Esophagus muscularis mucosa (tissue), 4 donors: Measurements from ENCODE around the gene FBXO10. TPM values are rescaled to one million over a fixed set of nuclear protein-coding genes. Genes with fewer than 3 reads are reported as not detected.

ENCODE experiments used
- DNase-seq: peaks from one replicate; pipeline ENCODE4 v3.0.0-alpha.2; 2017; ENCODE audit errors: extremely low spot score
- H3K27ac ChIP-seq, 4 donors: fragments of 200-600 bp; sonication (generic); replicated peaks in 1 of 4; 1 replicate in 3 of 4; 2 replicates in 1 of 4; pipeline ENCODE4 v1.5.1; 2016 to 2019; ENCODE audit warnings: mild to moderate bottlenecking in 1 of 4
- H3K27me3 ChIP-seq, 4 donors: fragments of 200-600 bp; sonication (generic); one replicate each; pipeline versions ENCODE4 v1.5.1 to v1.6.0; 2016 to 2019
- H3K36me3 ChIP-seq, 4 donors: fragments of 200-600 bp; sonication (generic); one replicate each; pipeline ENCODE4 v1.5.1; 2016 to 2019
- H3K4me1 ChIP-seq, 4 donors: fragments of 200-600 bp; sonication (generic); one replicate each; pipeline ENCODE4 v1.5.1; 2016 to 2019
- H3K4me3 ChIP-seq, 4 donors: fragments of 200-600 bp; sonication (generic); 1 replicate in 2 of 4; 2 replicates in 2 of 4; pipeline ENCODE4 v1.5.1; 2016 to 2019; ENCODE audit warnings: mild to moderate bottlenecking in 4 of 4, moderate library complexity in 1 of 4
- H3K9me3 ChIP-seq, 4 donors: fragments of 200-600 bp; sonication (generic); 1 replicate in 3 of 4; 2 replicates in 1 of 4; pipeline ENCODE4 v1.5.1; 2016 to 2019
- CTCF ChIP-seq, 3 experiments: fragments of 200-600 bp in 2 of 3; fragments of 450-650 bp in 1 of 3; sonication (generic) in 2 of 3; IDR thresholded peaks; one replicate each; pipeline ENCODE4 v1.5.1; 2017 to 2019; ENCODE audit warnings: antibody characterized with exemption in 3 of 3, mild to moderate bottlenecking in 2 of 3, moderate library complexity in 1 of 3
- EP300 ChIP-seq: sonication (generic); formaldehyde crosslinking; IDR thresholded peaks from one replicate; pipeline ENCODE4 v1.6.1; 2017; ENCODE audit warnings: antibody characterized with exemption
- POLR2A ChIP-seq: fragments of 450-650 bp; IDR thresholded peaks from one replicate; pipeline ENCODE4 v1.6.1; 2017; ENCODE audit warnings: antibody characterized with exemption, moderate library complexity, mild to moderate bottlenecking, low read depth
- POLR2AphosphoS5 ChIP-seq, 2 donors: sonication (generic); formaldehyde crosslinking; IDR thresholded peaks; one replicate each; pipeline ENCODE4 v1.6.1; 2017; ENCODE audit warnings: antibody characterized with exemption in 2 of 2
- WGBS: methylation state at CpG from one replicate; pipeline ENCODE4 v1.1.5; 2018; 5-methylcytosine and 5-hydroxymethylcytosine counted together
- intact Hi-C: fragments of 100-400 bp; cut with DNase I; formaldehyde crosslinking; loops from one replicate; pipeline ENCODE4 v1.15.1; 2023
- total RNA-seq, 4 donors: library from RNA; depleted of rRNA; stranded (reverse); fragments of >200 nt; gene quantifications; one replicate each; pipeline versions ENCODE4 v1.1.0 to v1.2.1, GENCODE V29; 2016

Gene FBXO10
- total RNA-seq, 4 donors from 2014 or later, result 5.5 to 11.2 (median 9.0) TPM

GRCh38 chr9:37562826-37563225 is 13.4 kb downstream of the FBXO10 start:
- Histone ChIP-seq H3K9me3 (no peaks in the 10 kb centered on the region), H3K36me3 (peaks cover 0 to 8% (median 0%) of the 10 kb centered on the region in 4 donors), H3K4me1 (no peaks in the 10 kb centered on the region), H3K27me3 (no peaks in the 10 kb centered on the region), H3K27ac (no peak overlapping the region), H3K4me3 (no peak overlapping the region)
- no peak for DNase-seq
- intact Hi-C loops, result no loop called here
- TF ChIP-seq POLR2A (no peak), CTCF (IDR thresholded peaks at IDR 0.05) (no peak), EP300 (no peak), POLR2AphosphoS5 (IDR thresholded peaks at IDR 0.05) (no peak)
- 82% methylated on average over 1 of the region's 1 CpG for WGBS

- Histone ChIP-seq H3K27me3 (no peaks in the 10 kb centered on the region), H3K9me3 (no peaks in the 10 kb centered on the region), H3K4me3 (no peak overlapping the region), H3K4me1 (no peaks in the 10 kb centered on the region), H3K27ac (no peak overlapping the region), H3K36me3 (peaks cover 0 to 8% (median 0%) of the 10 kb centered on the region in 4 donors)
- WGBS, result 90% methylated on average over 2 of the region's 2 CpGs
- no peak for DNase-seq
- TF ChIP-seq EP300, result no peak
- intact Hi-C loops, result no loop called here
These were observed 14.5 kb downstream of the FBXO10 start for GRCh38 chr9:37561682-37562081.

- no peaks in the 10 kb centered on the region for H3K9me3 ChIP-seq
- peaks cover 0 to 8% (median 0%) of the 10 kb centered on the region in 4 donors for H3K36me3 ChIP-seq
- TF ChIP-seq CTCF (IDR thresholded peaks at IDR 0.05) (no peak), EP300 (no peak), POLR2A (no peak)
- H3K27ac ChIP-seq, result no peak overlapping the region
- intact Hi-C loops, result no loop called here
- no peak overlapping the region for H3K4me3 ChIP-seq
- no peaks in the 10 kb centered on the region for H3K4me1 ChIP-seq
- no peaks in the 10 kb centered on the region for H3K27me3 ChIP-seq
- no peak for DNase-seq
- 95% methylated on average over 5 of the region's 5 CpGs for WGBS
These were observed 16.2 kb downstream of the FBXO10 start for GRCh38 chr9:37559855-37560592.

GRCh38 chr9:37559125-37559524 is 17.1 kb downstream of the FBXO10 start:
- 90% methylated on average over 1 of the region's 1 CpG for WGBS
- intact Hi-C loops, result no loop called here
- H3K4me1 ChIP-seq, result no peaks in the 10 kb centered on the region
- DNase-seq, result no peak
- no peak overlapping the region for H3K4me3 ChIP-seq
- no peaks in the 10 kb centered on the region for H3K27me3 ChIP-seq
- TF ChIP-seq CTCF (IDR thresholded peaks at IDR 0.05) (no peak), POLR2AphosphoS5 (IDR thresholded peaks at IDR 0.05) (no peak), EP300 (no peak), POLR2A (no peak)
- H3K27ac ChIP-seq, result no peak overlapping the region
- no peaks in the 10 kb centered on the region for H3K9me3 ChIP-seq
- peaks cover 0 to 7% (median 0%) of the 10 kb centered on the region in 4 donors for H3K36me3 ChIP-seq

DNA sequence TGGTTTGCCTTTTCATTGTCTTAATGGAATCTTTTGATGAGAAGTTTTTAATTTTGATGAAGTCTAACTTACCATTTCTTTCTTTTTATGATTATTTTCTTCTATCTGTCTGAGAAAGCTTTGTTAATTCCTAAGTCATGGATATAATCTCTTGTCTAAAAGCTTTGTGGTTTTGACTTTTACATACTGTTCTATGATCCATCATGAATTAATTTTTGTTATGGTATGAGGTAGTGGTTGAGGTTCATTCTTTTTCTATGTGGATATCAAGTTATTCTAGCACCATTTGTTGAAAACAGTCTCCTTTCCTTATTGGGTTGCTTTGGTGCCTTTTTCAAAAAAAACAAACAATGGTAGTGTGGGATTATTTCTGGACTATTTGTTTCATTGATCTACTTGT is 20.4 kb downstream of the FBXO10 start:
- DNase-seq, result no peak
- intact Hi-C loops, result no loop called here
- no peak overlapping the region for H3K4me3 ChIP-seq
- H3K27ac ChIP-seq, result no peak overlapping the region
- no peaks in the 10 kb centered on the region for H3K9me3 ChIP-seq
- H3K36me3 ChIP-seq, result no peaks in the 10 kb centered on the region
- H3K27me3 ChIP-seq, result no peaks in the 10 kb centered on the region
- TF ChIP-seq CTCF (IDR thresholded peaks at IDR 0.05) (no peak), POLR2A (no peak), EP300 (no peak), POLR2AphosphoS5 (IDR thresholded peaks at IDR 0.05) (no peak)
- no peaks in the 10 kb centered on the region for H3K4me1 ChIP-seq
